ENCODE data around the gene LRRC8E. TPM values are rescaled to one million over a fixed set of nuclear protein-coding genes. Genes with fewer than 3 reads are reported as not detected.
"Not testable (repeated sequence)": the region's sequence is repeated elsewhere in the genome, so short reads cannot be mapped to it uniquely, and the experiment has no call there.

Gene LRRC8E
- total RNA-seq, 1 donor from 2014 or later, result 4.3 TPM

- H3K36me3 Mint-ChIP-seq, result no peaks in the 10 kb centered on the region
- no peak for TF ChIP-seq CTCF (conservative IDR thresholded peaks at IDR 0.05)
- H3K27me3 Mint-ChIP-seq, result peaks cover 16% of the 10 kb centered on the region
- peaks cover 7% of the 10 kb centered on the region for H3K4me1 Mint-ChIP-seq (ENCODE audit: unreplicated experiment)
- H3K4me3 Mint-ChIP-seq, result no peak overlapping the region
- H3K27ac Mint-ChIP-seq, result no peak overlapping the region
- no peaks in the 10 kb centered on the region for H3K9me3 Mint-ChIP-seq
- DNase-seq (ENCODE audit: extremely low spot score, unreplicated experiment), result no peak
Observed at GRCh38 chr19:7856679-7857663, 31.3 kb upstream of the LRRC8E start.

- Mint-ChIP-seq H3K36me3 (no peaks in the 10 kb centered on the region), H3K4me1 (ENCODE audit: unreplicated experiment) (peaks cover 7% of the 10 kb centered on the region), H3K27ac (no peak overlapping the region), H3K4me3 (no peak overlapping the region), H3K27me3 (peaks cover 16% of the 10 kb centered on the region), H3K9me3 (no peaks in the 10 kb centered on the region)
- no peak for TF ChIP-seq CTCF (conservative IDR thresholded peaks at IDR 0.05)
- no peak for DNase-seq (ENCODE audit: extremely low spot score, unreplicated experiment)
Observed at GRCh38 chr19:7857727-7858108, 30.6 kb upstream of the LRRC8E start.

GRCh38 chr19:7858109-7858770 is 30.1 kb upstream of the LRRC8E start:
- no peak for TF ChIP-seq CTCF (conservative IDR thresholded peaks at IDR 0.05)
- Mint-ChIP-seq H3K27ac (no peak overlapping the region), H3K27me3 (peaks cover 16% of the 10 kb centered on the region), H3K4me3 (peak overlapping the region; percentile 47), H3K4me1 (ENCODE audit: unreplicated experiment) (peaks cover 4% of the 10 kb centered on the region), H3K36me3 (no peaks in the 10 kb centered on the region), H3K9me3 (no peaks in the 10 kb centered on the region)
- DNase-seq (ENCODE audit: extremely low spot score, unreplicated experiment), result peak; percentile 70

- not testable (repeated sequence) for H3K36me3 Mint-ChIP-seq; H3K27ac Mint-ChIP-seq; H3K4me1 Mint-ChIP-seq (ENCODE audit: unreplicated experiment); DNase-seq (ENCODE audit: extremely low spot score, unreplicated experiment); H3K4me3 Mint-ChIP-seq; H3K9me3 Mint-ChIP-seq
- H3K27me3 Mint-ChIP-seq, result peaks cover 16% of the 10 kb centered on the region
Observed at GRCh38 chr19:7859087-7859486, 29.2 kb upstream of the LRRC8E start.

- DNase-seq (ENCODE audit: extremely low spot score, unreplicated experiment), result no peak
- TF ChIP-seq CTCF (conservative IDR thresholded peaks at IDR 0.05), result no peak
- Mint-ChIP-seq H3K36me3 (no peaks in the 10 kb centered on the region), H3K4me3 (no peak overlapping the region), H3K27ac (no peak overlapping the region), H3K9me3 (no peaks in the 10 kb centered on the region), H3K27me3 (peaks cover 21% of the 10 kb centered on the region), H3K4me1 (ENCODE audit: unreplicated experiment) (no peaks in the 10 kb centered on the region)
Observed at GRCh38 chr19:7859831-7860713, 28.2 kb upstream of the LRRC8E start.

Data from type B pancreatic cell (in vitro differentiated cells).